Measurements from ENCODE around the gene SHC3. TPM values are rescaled to one million over a fixed set of nuclear protein-coding genes. Genes with fewer than 3 reads are reported as not detected.

The SHC3 gene
- total RNA-seq, 1 donor: 0.36 TPM

DNA sequence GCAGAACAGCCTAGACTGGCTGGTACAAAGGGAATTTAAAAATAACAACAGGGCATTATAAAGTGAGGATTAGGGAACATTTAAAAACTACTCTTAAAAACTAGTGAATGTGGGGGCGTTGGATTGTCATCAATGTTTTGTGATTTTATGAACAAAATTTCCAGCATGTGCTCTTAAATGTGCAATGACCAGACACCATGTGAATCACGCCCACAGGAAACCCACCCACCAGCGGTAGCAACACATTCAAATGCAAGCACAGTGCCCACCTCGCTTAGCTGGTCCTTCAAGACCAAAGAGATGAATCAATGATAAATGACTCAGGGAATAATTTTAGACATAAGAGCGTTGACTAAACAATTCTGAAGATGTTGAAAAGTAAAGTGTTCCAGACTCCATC is 146.4 kb downstream of the SHC3 start:
- no peaks in the 10 kb centered on the region for H3K79me2 ChIP-seq (ENCODE audit: insufficient read depth, low read length)
- H4K20me1 ChIP-seq (ENCODE audit: insufficient read depth, low read length): no peaks in the 10 kb centered on the region
- no peak overlapping the region for H3K27ac ChIP-seq (ENCODE audit: low read depth, low read length)
- no peaks in the 10 kb centered on the region for H3K27me3 ChIP-seq (ENCODE audit: insufficient read depth, low read length)
- H3K4me3 ChIP-seq (ENCODE audit: insufficient read depth, low read length): no peak overlapping the region
- no peaks in the 10 kb centered on the region for H3K4me1 ChIP-seq (ENCODE audit: insufficient read depth, low read length)
- DNase-seq (ENCODE audit: insufficient read length, low spot score, missing footprints): no peak
- no peaks in the 10 kb centered on the region for H3K9me3 ChIP-seq (ENCODE audit: low read depth, low read length)
- TF ChIP-seq, protein P1, sequence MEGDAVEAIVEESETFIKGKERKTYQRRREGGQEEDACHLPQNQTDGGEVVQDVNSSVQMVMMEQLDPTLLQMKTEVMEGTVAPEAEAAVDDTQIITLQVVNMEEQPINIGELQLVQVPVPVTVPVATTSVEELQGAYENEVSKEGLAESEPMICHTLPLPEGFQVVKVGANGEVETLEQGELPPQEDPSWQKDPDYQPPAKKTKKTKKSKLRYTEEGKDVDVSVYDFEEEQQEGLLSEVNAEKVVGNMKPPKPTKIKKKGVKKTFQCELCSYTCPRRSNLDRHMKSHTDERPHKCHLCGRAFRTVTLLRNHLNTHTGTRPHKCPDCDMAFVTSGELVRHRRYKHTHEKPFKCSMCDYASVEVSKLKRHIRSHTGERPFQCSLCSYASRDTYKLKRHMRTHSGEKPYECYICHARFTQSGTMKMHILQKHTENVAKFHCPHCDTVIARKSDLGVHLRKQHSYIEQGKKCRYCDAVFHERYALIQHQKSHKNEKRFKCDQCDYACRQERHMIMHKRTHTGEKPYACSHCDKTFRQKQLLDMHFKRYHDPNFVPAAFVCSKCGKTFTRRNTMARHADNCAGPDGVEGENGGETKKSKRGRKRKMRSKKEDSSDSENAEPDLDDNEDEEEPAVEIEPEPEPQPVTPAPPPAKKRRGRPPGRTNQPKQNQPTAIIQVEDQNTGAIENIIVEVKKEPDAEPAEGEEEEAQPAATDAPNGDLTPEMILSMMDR (IDR thresholded peaks at IDR 0.05; ENCODE audit: extremely low read depth, low read depth, low read length): no peak
- H2AFZ ChIP-seq (ENCODE audit: low read length): no peak overlapping the region
- H3K36me3 ChIP-seq (ENCODE audit: insufficient read depth, low read length): no peaks in the 10 kb centered on the region
- H3K4me2 ChIP-seq (ENCODE audit: insufficient read depth, low read length): no peak overlapping the region

DNA sequence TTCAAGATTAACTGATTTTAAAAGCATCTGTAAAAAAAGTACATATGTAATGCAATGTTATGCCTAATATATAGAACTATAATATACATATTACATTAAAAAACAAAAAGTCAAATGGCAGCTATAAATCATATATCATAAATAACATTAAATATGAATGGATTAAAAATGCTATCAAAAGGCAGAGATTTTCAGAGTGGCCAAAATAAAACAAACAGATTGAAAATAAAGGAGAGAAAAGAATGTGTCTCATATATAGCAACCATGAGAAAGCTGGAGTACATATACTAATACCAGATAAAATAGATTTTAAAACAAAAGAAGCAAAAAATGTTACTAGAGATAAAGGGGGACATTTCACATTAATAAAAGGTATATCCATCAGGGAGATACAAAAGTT is 148.8 kb downstream of the SHC3 start:
- Histone ChIP-seq H3K27me3 (ENCODE audit: insufficient read depth, low read length) (no peaks in the 10 kb centered on the region), H3K4me1 (ENCODE audit: insufficient read depth, low read length) (no peaks in the 10 kb centered on the region), H2AFZ (ENCODE audit: low read length) (no peak overlapping the region), H4K20me1 (ENCODE audit: insufficient read depth, low read length) (no peaks in the 10 kb centered on the region), H3K79me2 (ENCODE audit: insufficient read depth, low read length) (no peaks in the 10 kb centered on the region), H3K4me3 (ENCODE audit: insufficient read depth, low read length) (no peak overlapping the region), H3K27ac (ENCODE audit: low read depth, low read length) (no peak overlapping the region), H3K36me3 (ENCODE audit: insufficient read depth, low read length) (no peaks in the 10 kb centered on the region), H3K9me3 (ENCODE audit: low read depth, low read length) (no peaks in the 10 kb centered on the region), H3K4me2 (ENCODE audit: insufficient read depth, low read length) (no peak overlapping the region)
- TF ChIP-seq, protein P1 (IDR thresholded peaks at IDR 0.05; ENCODE audit: extremely low read depth, low read depth, low read length): no peak
- DNase-seq (ENCODE audit: insufficient read length, low spot score, missing footprints): no peak

DNA sequence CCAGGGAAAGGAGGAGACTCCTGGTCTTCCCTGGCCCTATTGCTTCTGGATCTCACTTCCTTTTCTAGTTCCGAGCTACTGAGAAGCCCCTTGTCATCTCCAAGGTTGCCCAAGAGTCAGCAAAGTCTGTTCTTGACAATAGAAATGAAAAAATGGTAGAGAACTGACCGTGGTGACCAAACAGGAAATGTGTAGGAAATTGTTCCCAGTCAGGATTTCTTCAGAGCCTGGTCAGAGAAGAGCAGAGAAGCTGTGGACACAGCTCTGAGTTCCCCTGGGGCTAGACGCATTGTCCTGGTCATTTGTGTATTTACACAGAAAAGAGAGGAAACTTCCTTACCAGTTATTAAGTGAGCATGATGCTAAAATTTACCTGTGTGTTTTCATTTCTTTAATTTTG is 151.7 kb downstream of the SHC3 start:
- Histone ChIP-seq H3K4me2 (ENCODE audit: insufficient read depth, low read length) (no peak overlapping the region), H3K27ac (ENCODE audit: low read depth, low read length) (no peak overlapping the region), H3K4me3 (ENCODE audit: insufficient read depth, low read length) (no peak overlapping the region), H3K9me3 (ENCODE audit: low read depth, low read length) (no peaks in the 10 kb centered on the region), H4K20me1 (ENCODE audit: insufficient read depth, low read length) (no peaks in the 10 kb centered on the region), H2AFZ (ENCODE audit: low read length) (no peak overlapping the region), H3K27me3 (ENCODE audit: insufficient read depth, low read length) (no peaks in the 10 kb centered on the region), H3K79me2 (ENCODE audit: insufficient read depth, low read length) (no peaks in the 10 kb centered on the region), H3K4me1 (ENCODE audit: insufficient read depth, low read length) (peaks cover 15% of the 10 kb centered on the region), H3K36me3 (ENCODE audit: insufficient read depth, low read length) (no peaks in the 10 kb centered on the region)
- TF ChIP-seq, protein P1 (IDR thresholded peaks at IDR 0.05; ENCODE audit: extremely low read depth, low read depth, low read length): no peak
- no peak for DNase-seq (ENCODE audit: insufficient read length, low spot score, missing footprints)

DNA sequence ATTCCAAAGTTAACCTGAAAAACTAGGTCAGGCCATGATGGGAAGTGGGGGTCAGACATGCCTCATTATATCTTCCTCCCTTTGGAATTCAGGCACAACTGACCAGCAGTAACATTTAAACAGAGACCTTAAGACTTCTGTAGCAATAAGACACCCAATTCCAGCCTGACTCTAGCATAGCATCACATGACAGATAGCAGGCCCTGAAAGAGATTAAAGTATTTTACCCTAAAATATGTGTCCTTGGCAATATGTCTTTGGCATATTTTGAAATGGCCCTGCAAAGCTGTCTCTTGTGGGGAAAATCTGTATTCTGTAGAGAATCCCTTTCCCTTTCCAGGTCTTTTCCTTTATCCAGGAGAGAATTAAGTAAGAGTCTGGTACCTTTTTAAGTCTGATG is 153.1 kb downstream of the SHC3 start:
- no peaks in the 10 kb centered on the region for H3K36me3 ChIP-seq (ENCODE audit: insufficient read depth, low read length)
- no peaks in the 10 kb centered on the region for H3K9me3 ChIP-seq (ENCODE audit: low read depth, low read length)
- TF ChIP-seq, protein P1 (IDR thresholded peaks at IDR 0.05; ENCODE audit: extremely low read depth, low read depth, low read length): no peak
- no peak overlapping the region for H3K27ac ChIP-seq (ENCODE audit: low read depth, low read length)
- no peak overlapping the region for H2AFZ ChIP-seq (ENCODE audit: low read length)
- H3K27me3 ChIP-seq (ENCODE audit: insufficient read depth, low read length): no peaks in the 10 kb centered on the region
- H3K4me2 ChIP-seq (ENCODE audit: insufficient read depth, low read length): no peak overlapping the region
- DNase-seq (ENCODE audit: insufficient read length, low spot score, missing footprints): no peak
- H3K4me1 ChIP-seq (ENCODE audit: insufficient read depth, low read length): peaks cover 28% of the 10 kb centered on the region
- no peak overlapping the region for H3K4me3 ChIP-seq (ENCODE audit: insufficient read depth, low read length)
- no peaks in the 10 kb centered on the region for H4K20me1 ChIP-seq (ENCODE audit: insufficient read depth, low read length)
- no peaks in the 10 kb centered on the region for H3K79me2 ChIP-seq (ENCODE audit: insufficient read depth, low read length)

All from osteoblast (primary cell).